PC-3 (cell line): ENCODE measurements around the gene SWSAP1.

ENCODE experiments used
- CTCF ChIP-seq: fragments of 300-600 bp; sonication (generic); conservative IDR thresholded peaks from 2 replicates; pipeline ENCODE4 v1.5.1; 2017; ENCODE audit warnings: antibody characterized with exemption, low read depth, mild to moderate bottlenecking, low read length
- EZH2phosphoT487 ChIP-seq: fragments of 300-600 bp; sonication (generic); IDR thresholded peaks from 2 replicates; pipeline ENCODE4 v1.6.1; 2018; ENCODE audit warnings: mild to moderate bottlenecking, antibody characterized with exemption, low read length, borderline replicate concordance

GRCh38 chr19:11384778-11385129, 10.3 kb downstream of the SWSAP1 start:
- no peak for TF ChIP-seq CTCF
- no peak for TF ChIP-seq EZH2phosphoT487
